IPS DF 19.7 (cell line): ENCODE measurements around the gene ANK3.

Experiments
- DNase-seq: peaks from one replicate; pipeline ENCODE4 v3.0.0-alpha.2; 2013; ENCODE audit warnings: low read depth, low spot score

The ANK3 gene

DNA sequence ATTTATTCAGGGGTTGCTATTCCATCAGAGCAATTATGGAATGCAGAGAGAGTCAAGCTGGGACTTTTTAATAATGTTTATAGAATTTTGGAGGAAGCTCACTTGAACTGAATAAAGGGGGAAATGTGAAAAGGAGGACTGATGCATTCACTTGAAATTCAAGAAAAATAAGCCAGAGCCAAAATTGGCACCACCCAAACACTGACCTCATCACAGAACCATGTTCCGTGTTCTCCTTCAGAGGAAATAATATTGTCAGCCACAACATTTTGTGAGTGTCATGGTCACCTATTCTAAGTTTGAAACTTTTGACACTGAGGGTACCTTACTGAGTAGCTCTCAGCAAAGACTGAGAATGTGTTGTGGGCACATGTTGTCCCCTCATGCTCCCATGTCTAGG, 207.0 kb downstream of the ANK3 start:
- DNase-seq = no peak

GRCh38 chr10:60176925-60177324, 212.8 kb downstream of the ANK3 start:
- no peak for DNase-seq

DNA sequence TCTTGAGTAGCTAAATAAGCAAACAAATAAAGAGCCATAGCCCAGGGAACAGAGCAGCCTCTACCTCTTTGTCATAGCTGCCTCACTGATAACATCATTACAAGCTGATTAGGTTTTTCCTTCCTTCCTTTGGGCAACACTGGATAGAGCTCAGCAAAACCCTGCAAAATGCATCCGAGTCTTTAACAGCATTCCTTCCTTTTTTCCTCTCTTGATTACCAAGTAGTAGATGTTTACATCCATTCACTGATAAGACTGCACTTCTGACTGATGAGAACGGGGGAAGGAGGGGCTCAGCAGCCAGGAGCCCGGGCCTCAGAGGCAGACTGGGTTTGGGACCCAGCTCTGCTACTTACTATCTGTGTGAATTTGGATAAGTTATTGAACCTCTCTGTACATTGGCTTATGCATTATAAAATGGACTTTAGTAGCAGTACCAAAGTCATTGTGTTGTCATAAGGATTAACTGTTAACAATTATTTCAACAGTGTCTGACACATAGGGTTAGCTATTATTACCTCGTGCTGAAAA, 214.2 kb downstream of the ANK3 start:
- no peak for DNase-seq

DNA sequence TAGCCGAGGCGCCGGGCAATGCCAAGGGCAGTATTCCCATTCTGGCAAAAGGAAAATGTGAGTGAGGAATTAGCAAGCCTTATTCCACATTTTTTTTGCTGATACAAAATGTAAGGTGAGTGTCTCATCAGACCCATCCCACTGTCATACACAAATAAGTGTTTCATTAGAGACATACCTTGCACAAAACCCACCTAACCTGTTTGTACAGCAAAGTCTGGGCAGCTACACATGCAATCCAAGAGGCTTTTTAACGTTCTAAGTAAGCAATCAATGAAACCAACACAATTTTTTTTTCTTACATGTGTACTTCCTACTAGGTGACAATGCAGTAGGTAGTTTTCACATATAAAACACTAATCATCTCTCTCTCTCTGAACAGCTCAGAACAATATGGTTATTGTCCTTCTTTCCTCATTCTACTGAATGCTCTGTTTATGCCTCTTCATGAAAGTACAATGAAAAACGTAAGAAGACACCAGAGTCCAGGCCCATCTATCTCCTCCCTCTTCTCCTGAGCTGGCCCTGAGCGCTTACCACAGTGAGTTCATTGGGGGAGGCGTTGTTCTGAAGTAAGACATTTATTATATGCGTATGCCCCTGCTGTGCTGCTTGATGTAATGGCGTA, 217.2 kb downstream of the ANK3 start:
- DNase-seq = no peak

DNA sequence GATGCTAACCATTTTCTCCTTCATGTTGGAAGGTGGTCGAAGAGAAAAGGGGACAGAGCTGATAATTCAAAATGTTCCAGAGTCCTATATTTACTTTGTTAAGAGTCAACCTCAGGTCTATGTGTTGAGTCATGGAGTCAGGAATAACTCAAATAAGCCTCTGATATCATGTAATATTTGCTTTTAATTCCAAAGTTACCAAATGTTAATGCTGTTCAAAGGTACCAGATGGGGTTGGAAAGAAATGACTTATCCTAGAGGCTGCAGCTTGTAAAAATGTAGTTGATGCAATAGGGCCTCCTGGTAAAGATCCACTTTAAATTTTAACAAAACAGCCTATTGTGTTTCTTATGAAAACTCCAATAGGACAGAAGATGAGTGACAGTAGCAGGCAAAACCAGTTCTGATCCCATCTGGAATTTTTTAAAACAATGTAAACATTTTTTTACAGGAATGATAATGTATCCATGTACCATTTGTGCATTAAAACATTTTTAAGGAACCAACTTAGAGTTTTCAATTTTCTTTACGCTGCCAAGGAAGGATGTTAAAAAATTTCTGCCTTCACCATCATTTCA, 218.2 kb downstream of the ANK3 start:
- DNase-seq = no peak

DNA sequence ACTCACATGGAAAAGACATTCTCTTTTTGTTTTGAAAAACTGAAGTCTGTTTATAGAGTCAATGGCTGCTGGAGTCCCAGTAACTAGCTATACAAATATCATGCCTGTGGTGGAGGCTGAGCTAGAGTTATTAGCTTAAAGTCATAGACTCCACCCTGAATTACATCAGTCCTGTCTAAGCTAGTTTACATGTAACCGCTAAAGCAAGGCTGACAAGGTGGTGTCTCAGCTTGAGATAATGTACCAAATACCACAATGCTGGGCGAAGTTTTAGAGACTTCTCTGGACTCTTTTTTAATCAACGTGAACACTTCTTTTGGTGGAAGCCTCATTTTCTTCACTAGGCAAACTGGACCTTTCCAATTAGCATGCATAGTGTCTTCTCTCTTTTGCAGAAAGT, 219.4 kb downstream of the ANK3 start:
- no peak for DNase-seq

GRCh38 chr10:60169111-60169510, 220.6 kb downstream of the ANK3 start:
- DNase-seq = no peak

DNA sequence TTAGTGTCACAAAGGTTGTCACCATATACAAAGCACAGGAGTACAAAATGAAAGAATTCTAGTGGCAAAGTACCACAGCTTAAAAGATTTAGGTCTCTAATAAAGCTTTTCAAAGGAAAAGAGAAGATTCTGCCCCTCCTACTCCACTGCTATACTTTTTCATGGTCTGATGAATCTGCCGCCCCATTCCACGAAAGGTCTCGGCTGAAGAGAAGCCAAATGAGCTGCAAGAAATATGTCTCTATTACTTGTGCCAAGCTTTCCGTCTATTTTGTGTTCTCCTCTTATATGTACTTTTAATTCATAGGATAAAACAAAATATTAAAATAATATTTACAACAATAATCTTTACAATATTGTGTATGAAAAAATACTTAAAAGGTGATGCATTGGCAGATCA, 222.6 kb downstream of the ANK3 start:
- no peak for DNase-seq

- no peak for DNase-seq
Measured at GRCh38 chr10:60163786-60164185, 225.9 kb downstream of the ANK3 start.

GRCh38 chr10:60162631-60163030, 227.0 kb downstream of the ANK3 start:
- no peak for DNase-seq

GRCh38 chr10:60155943-60156683, 233.6 kb downstream of the ANK3 start:
- DNase-seq = no peak

DNA sequence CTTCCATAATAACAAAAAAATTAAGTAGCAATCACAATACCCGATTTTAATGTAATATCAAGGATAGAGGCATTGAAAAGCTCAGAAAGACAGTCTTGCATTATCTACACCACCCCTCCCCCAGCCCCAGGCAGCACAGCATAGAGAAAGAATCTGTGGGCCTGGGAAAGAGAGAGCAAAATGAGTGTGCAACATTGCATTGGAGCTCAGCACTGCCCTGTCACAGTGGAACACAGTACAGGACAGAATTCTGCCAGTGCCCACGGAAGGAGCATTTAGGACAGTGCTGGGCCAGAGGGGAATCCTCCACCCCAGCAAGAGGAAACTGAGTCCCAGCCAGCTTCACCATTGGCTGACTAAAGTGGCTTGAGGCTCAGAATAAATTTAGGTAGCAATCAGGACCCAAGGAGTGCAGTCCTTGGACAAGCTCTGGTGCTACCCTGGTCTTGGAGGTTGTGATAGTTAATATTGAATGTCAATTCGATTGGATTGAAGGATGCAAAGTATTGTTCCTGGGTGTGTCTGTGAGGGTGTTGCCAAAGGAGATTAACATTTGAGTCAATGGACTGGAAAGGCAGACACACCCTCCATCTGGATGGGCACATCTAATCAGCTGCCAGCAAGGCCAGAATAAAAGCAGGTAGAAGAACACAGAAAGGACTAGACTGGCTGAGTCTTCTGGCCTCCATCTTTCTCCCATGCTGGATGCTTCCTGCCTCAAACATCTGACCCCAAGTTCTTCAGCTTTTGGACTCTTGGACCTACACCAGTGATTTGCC, 234.4 kb downstream of the ANK3 start:
- DNase-seq = no peak

DNA sequence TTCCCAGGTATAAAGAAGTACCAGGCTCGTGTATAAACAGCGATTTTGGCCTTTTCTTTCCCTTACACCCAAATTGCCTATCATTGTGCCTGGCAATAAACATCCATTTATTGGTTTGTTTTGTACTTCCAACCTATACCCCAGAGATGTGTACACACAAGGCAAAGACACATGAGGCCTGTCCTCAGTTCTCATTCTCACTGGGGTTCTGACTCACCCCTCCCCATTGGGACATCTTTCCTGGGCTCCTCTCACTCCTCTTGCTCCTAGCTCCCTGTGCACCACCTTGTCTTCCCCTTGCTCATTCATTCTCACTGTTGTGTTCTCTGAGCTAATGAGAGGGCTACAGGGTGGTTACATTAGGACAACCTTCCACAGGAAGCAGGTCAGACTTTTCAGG, 240.7 kb downstream of the ANK3 start:
- DNase-seq = no peak

GRCh38 chr10:60148266-60148840, 241.3 kb downstream of the ANK3 start:
- DNase-seq = no peak

GRCh38 chr10:60147576-60148265, 242.0 kb downstream of the ANK3 start:
- DNase-seq = no peak

DNA sequence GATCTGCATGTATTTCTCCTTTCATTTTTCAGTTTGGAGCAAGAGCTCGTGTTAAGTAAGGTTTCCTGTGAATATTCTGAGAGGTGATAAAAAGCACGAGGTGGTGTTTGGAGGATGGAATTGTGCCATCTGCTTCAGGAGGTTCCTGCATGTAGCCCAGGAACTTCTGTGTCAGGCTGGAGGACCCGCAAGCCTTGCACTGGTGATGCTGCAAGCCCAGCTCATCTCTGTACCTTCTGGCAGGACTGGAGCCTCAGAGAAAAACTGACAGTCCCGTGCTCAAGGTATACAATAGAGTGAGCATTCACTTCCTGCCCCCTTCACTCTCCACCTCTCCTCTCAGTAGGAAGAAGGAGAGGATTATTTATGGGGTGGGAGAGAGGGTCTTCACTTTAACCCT, 242.7 kb downstream of the ANK3 start:
- DNase-seq = no peak

DNA sequence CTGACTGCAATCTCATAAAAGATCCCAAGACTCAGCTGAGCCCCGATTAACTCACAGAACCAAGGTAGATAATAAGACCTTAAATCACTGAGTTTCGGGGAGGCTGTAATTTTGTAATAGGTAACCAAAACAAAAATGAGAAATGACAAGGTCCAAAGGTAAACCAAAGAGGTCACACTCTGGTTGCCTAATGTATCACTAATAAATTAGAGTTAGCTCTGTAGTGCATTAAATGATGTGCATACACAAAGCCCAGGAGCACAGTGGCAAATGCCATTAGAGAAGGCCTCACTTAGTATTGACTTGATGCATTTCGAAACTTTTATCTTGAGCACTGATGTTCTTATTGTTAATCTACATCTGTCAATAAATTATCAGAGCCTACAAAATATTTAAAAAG, 245.6 kb downstream of the ANK3 start:
- no peak for DNase-seq

GRCh38 chr10:60142736-60143135, 246.9 kb downstream of the ANK3 start:
- DNase-seq = no peak

GRCh38 chr10:60141896-60142559, 247.6 kb downstream of the ANK3 start:
- no peak for DNase-seq
